CD14-positive monocyte (primary cell): ENCODE data around the gene IPO11. TPM values are rescaled to one million over a fixed set of nuclear protein-coding genes. Genes with fewer than 3 reads are reported as not detected.

Experiments used
- DNase-seq, 3 donors: peaks; one replicate each; pipeline ENCODE4 v3.0.0-alpha.2; 2011 to 2022
- H2AFZ ChIP-seq: 2 replicates; pipeline ENCODE4 v1.6.0; 2012; ENCODE audit warnings: mild to moderate bottlenecking, low read depth, low read length, inconsistent platforms; ENCODE audit not compliant: insufficient read depth, poor library complexity, severe bottlenecking
- H3K27ac ChIP-seq, 2 donors: 1 replicate in 1 of 2; 2 replicates in 1 of 2; pipeline ENCODE4 v1.5.1; 2012 to 2013; ENCODE audit warnings: low read length in 2 of 2, control low read depth in 1 of 2, inconsistent platforms in 1 of 2, low read depth in 1 of 2, mild to moderate bottlenecking in 1 of 2
- H3K27me3 ChIP-seq, 2 donors: one replicate each; pipeline versions ENCODE4 v1.6.0 to v1.6.1; 2011 to 2013; ENCODE audit warnings: low read length in 2 of 2; ENCODE audit not compliant: control insufficient read depth in 2 of 2, insufficient read depth in 2 of 2
- H3K36me3 ChIP-seq, 2 donors: replicated peaks in 1 of 2; 1 replicate in 1 of 2; 2 replicates in 1 of 2; pipeline versions ENCODE4 v1.5.1 to v1.6.1; 2012 to 2013; ENCODE audit warnings: low read length in 2 of 2, control low read depth in 1 of 2, inconsistent platforms in 1 of 2, mild to moderate bottlenecking in 1 of 2; ENCODE audit not compliant: insufficient read depth in 2 of 2, control insufficient read depth in 1 of 2
- H3K4me1 ChIP-seq, 2 donors: 1 replicate in 1 of 2; 2 replicates in 1 of 2; pipeline versions ENCODE4 v1.5.1 to v1.6.1; 2012 to 2013; ENCODE audit warnings: low read length in 2 of 2, control low read depth in 1 of 2, inconsistent platforms in 1 of 2, mild to moderate bottlenecking in 1 of 2, moderate library complexity in 1 of 2; ENCODE audit not compliant: insufficient read depth in 2 of 2, control insufficient read depth in 1 of 2
- H3K4me2 ChIP-seq: replicated peaks from 2 replicates; pipeline ENCODE3; 2012; ENCODE audit warnings: low read length, moderate library complexity, mild to moderate bottlenecking; ENCODE audit not compliant: poor library complexity, severe bottlenecking; ENCODE audit errors: extremely low read depth
- H3K4me3 ChIP-seq, 3 experiments: fragments of 200-600 bp in 1 of 3; sonication (generic) in 1 of 3; replicated peaks in 1 of 3; 1 replicate in 2 of 3; 2 replicates in 1 of 3; pipeline ENCODE4 v1.5.1; 2011 to 2013; ENCODE audit warnings: low read length in 3 of 3, mild to moderate bottlenecking in 3 of 3, control low read depth in 2 of 3, low read depth in 2 of 3, inconsistent platforms in 1 of 3, moderate library complexity in 1 of 3
- H3K79me2 ChIP-seq: 2 replicates; pipeline ENCODE4 v1.6.0; 2012; ENCODE audit warnings: mild to moderate bottlenecking, control low read depth, inconsistent platforms, low read length, moderate library complexity; ENCODE audit not compliant: insufficient read depth
- H3K9ac ChIP-seq: 2 replicates; pipeline ENCODE4 v1.6.0; 2017; ENCODE audit warnings: low read length, mild to moderate bottlenecking; ENCODE audit not compliant: insufficient read depth, poor library complexity, severe bottlenecking
- H3K9me3 ChIP-seq, 2 donors: replicated peaks in 1 of 2; 1 replicate in 1 of 2; 2 replicates in 1 of 2; pipeline versions ENCODE4 v1.5.1 to v1.6.1; 2012 to 2013; ENCODE audit warnings: low read length in 2 of 2, control low read depth in 1 of 2; ENCODE audit not compliant: control insufficient read depth in 1 of 2, insufficient read depth in 1 of 2
- H4K20me1 ChIP-seq: 2 replicates; pipeline ENCODE4 v1.6.0; 2012; ENCODE audit warnings: mild to moderate bottlenecking, low read length, control low read depth, moderate library complexity; ENCODE audit not compliant: insufficient read depth
- H3K27ac Mint-ChIP-seq, 7 donors: one replicate each; pipeline ENCODE4 v1.8.0; 2020; ENCODE audit warnings: mild to moderate bottlenecking in 7 of 7, mixed read lengths in 7 of 7, moderate library complexity in 6 of 7, inconsistent platforms in 2 of 7
- H3K27me3 Mint-ChIP-seq, 3 donors: one replicate each; pipeline ENCODE4 v1.8.0; 2021 to 2022; ENCODE audit warnings: low read depth in 3 of 3, mild to moderate bottlenecking in 3 of 3, mixed read lengths in 3 of 3, moderate library complexity in 3 of 3, inconsistent platforms in 1 of 3
- H3K36me3 Mint-ChIP-seq, 2 donors: one replicate each; pipeline ENCODE4 v1.8.0; 2020; ENCODE audit warnings: mixed read lengths in 2 of 2, inconsistent platforms in 1 of 2, mild to moderate bottlenecking in 1 of 2
- H3K4me1 Mint-ChIP-seq: one replicate; pipeline ENCODE4 v1.8.0; 2020; ENCODE audit warnings: mild to moderate bottlenecking, mixed read lengths
- H3K4me3 Mint-ChIP-seq, 2 donors: one replicate each; pipeline ENCODE4 v1.8.0; 2020; ENCODE audit warnings: mild to moderate bottlenecking in 2 of 2, mixed read lengths in 2 of 2, moderate library complexity in 1 of 2
- H3K9me3 Mint-ChIP-seq, 7 donors: one replicate each; pipeline ENCODE4 v1.8.0; 2020 to 2022; ENCODE audit warnings: mixed read lengths in 7 of 7, mild to moderate bottlenecking in 6 of 7, moderate library complexity in 6 of 7, inconsistent platforms in 2 of 7
- CTCF ChIP-seq: fragments of 200-600 bp; IDR thresholded peaks from one replicate; pipeline ENCODE4 v1.8.0; 2022; ENCODE audit warnings: antibody characterized with exemption, mild to moderate bottlenecking
- WGBS: methylation state at CpG from one replicate; pipeline ENCODE4 v1.1.5; 2013; ENCODE audit warnings: missing lambda C conversion rate; ENCODE audit not compliant: insufficient coverage; 5-methylcytosine and 5-hydroxymethylcytosine counted together
- intact Hi-C, 2 donors: fragments of 100-400 bp; cut with micrococcal nuclease; formaldehyde crosslinking; loops; one replicate each; pipeline versions ENCODE4 v1.15.0 to v1.15.1; 2023
- polyA plus RNA-seq, 3 donors: library from polyadenylated mRNA; depleted of rRNA in 1 of 3; unstranded in 2 of 3; stranded (reverse) in 1 of 3; fragments of 300-500 nt in 2 of 3; fragments of >200 nt in 1 of 3; fragmentation: Illumina TruSeq in 2 of 3; gene quantifications; 1 replicate in 2 of 3; 2 replicates in 1 of 3; pipeline ENCODE4 v1.2.3, GENCODE V29; 2012 to 2021

IPO11 gene
- polyA plus RNA-seq, 3 donors = 4.4 to 5.5 (median 5.3) TPM

DNA sequence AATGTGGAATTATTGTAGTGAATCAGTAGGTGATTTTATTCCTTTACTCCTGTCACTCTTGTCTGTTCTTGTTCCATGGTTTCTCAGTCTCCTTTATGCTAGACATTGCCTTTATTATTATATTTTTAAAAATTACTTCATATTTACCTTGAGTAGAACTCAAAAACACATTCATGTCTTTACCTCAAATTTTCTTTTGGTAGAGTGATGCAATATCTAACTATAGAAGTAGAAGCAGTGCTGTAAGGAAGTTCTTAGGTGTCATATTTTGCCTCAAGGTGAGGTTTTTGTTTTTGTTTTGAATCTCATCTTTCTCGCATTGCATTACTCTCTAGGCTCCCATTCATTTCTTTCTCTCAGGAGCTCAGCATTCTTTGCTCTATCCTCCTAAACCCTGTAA is 12.2 kb downstream of the IPO11 start:
- no peak overlapping the region for H3K4me3 Mint-ChIP-seq
- Histone ChIP-seq H3K27ac (no peak overlapping the region), H3K4me1 (no peaks in the 10 kb centered on the region), H3K4me3 (no peak overlapping the region), H3K9ac (no peak overlapping the region), H4K20me1 (no peaks in the 10 kb centered on the region), H3K4me2 (no peak overlapping the region), H3K27me3 (no peaks in the 10 kb centered on the region), H2AFZ (no peak overlapping the region), H3K9me3 (no peaks in the 10 kb centered on the region), H3K79me2 (peaks cover 52% of the 10 kb centered on the region), H3K36me3 (no peaks in the 10 kb centered on the region)
- H3K27me3 Mint-ChIP-seq = no peaks in the 10 kb centered on the region
- peaks cover 3% of the 10 kb centered on the region for H3K4me1 Mint-ChIP-seq
- no peak for DNase-seq
- H3K9me3 Mint-ChIP-seq = peaks cover 0 to 5% (median 2%) of the 10 kb centered on the region in 7 donors
- intact Hi-C loops = no loop called here
- TF ChIP-seq CTCF = no peak
- H3K27ac Mint-ChIP-seq = peak overlapping the region in 1 of 7 donors; percentile 23
- WGBS = no CpG with 5 or more reads among the region's 1 CpG
- H3K36me3 Mint-ChIP-seq = peaks cover 0 to 15% of the 10 kb centered on the region in 2 donors

GRCh38 chr5:62431735-62432620 is 19.4 kb downstream of the IPO11 start:
- intact Hi-C loops = no loop called here
- no peaks in the 10 kb centered on the region for H3K9me3 Mint-ChIP-seq
- Histone ChIP-seq H3K4me1 (peaks cover 23 to 26% of the 10 kb centered on the region in 2 donors), H3K9ac (peak overlapping the region; percentile 36), H4K20me1 (peaks cover 3% of the 10 kb centered on the region), H3K27ac (peak overlapping the region; percentile 29 to 73), H3K4me2 (peak overlapping the region; percentile 31), H3K27me3 (no peaks in the 10 kb centered on the region), H3K9me3 (no peaks in the 10 kb centered on the region), H3K36me3 (no peaks in the 10 kb centered on the region), H3K4me3 (peak overlapping the region in 1 of 3 experiments; percentile 20), H2AFZ (peak overlapping the region; percentile 19), H3K79me2 (peaks cover 64% of the 10 kb centered on the region)
- 49% methylated on average over 9 of the region's 11 CpGs for WGBS
- H3K27ac Mint-ChIP-seq = peak overlapping the region; percentile 11 to 87 (median 75)
- no peaks in the 10 kb centered on the region for H3K27me3 Mint-ChIP-seq
- no peak for DNase-seq
- H3K4me1 Mint-ChIP-seq = peaks cover 33% of the 10 kb centered on the region
- H3K36me3 Mint-ChIP-seq = peaks cover 0 to 6% of the 10 kb centered on the region in 2 donors
- H3K4me3 Mint-ChIP-seq = peak overlapping the region in 1 of 2 donors; percentile 78
- TF ChIP-seq CTCF = no peak
